A673 (cell line): ENCODE data around the gene FCRLA. TPM values are rescaled to one million over a fixed set of nuclear protein-coding genes. Genes with fewer than 3 reads are reported as not detected.

Experiments
- BruUV-seq: library from RNA; stranded (reverse); fragments of 400-500 nt; replicated peaks from 2 replicates; lab custom pipeline; 2021; lab: Mats Ljungman, UMichigan
- CTCF ChIA-PET: fragments of 300-600 bp; sonication (Branson Sonifier 250); formaldehyde crosslinking; loops from one replicate; lab custom pipeline; 2022; ENCODE audit warnings: antibody characterized with exemption; lab: Charles Lee
- POLR2A ChIA-PET: fragments of 300-600 bp; sonication (Branson Sonifier 250); formaldehyde crosslinking; loops from one replicate; lab custom pipeline; 2022; ENCODE audit warnings: antibody characterized with exemption; ENCODE audit not compliant: low non-redundant PET; lab: Charles Lee
- DNase-seq: peaks from one replicate; pipeline ENCODE4 v3.0.0-alpha.2; 2015; ENCODE audit warnings: low spot score
- H3K27ac ChIP-seq: fragments of 200-600 bp; sonication (generic); 2 replicates; pipeline ENCODE4 v1.5.1; 2016; ENCODE audit warnings: mixed run types, low read depth, mild to moderate bottlenecking, mixed read lengths, antibody characterized with exemption, low read length; ENCODE audit not compliant: poor library complexity, severe bottlenecking
- H3K27me3 ChIP-seq: fragments of 200-600 bp; sonication (generic); replicated peaks from 2 replicates; pipeline ENCODE4 v1.6.1; 2017; ENCODE audit warnings: mixed run types, low read depth, mild to moderate bottlenecking, mixed read lengths, antibody characterized with exemption, low read length; ENCODE audit not compliant: insufficient read depth, poor library complexity
- H3K36me3 ChIP-seq: fragments of 200-600 bp; sonication (generic); 2 replicates; pipeline ENCODE4 v1.6.1; 2016; ENCODE audit warnings: mixed run types, mild to moderate bottlenecking, mixed read lengths, antibody characterized with exemption, low read length; ENCODE audit not compliant: insufficient read depth, poor library complexity, severe bottlenecking
- H3K4me1 ChIP-seq: fragments of 200-600 bp; sonication (generic); 2 replicates; pipeline ENCODE4 v1.6.1; 2017; ENCODE audit warnings: mixed run types, mild to moderate bottlenecking, mixed read lengths, antibody characterized with exemption, low read length; ENCODE audit not compliant: insufficient read depth, poor library complexity, severe bottlenecking
- H3K4me3 ChIP-seq: fragments of 200-600 bp; sonication (generic); 2 replicates; pipeline ENCODE4 v1.5.1; 2016; ENCODE audit warnings: low read depth, mixed run types, mild to moderate bottlenecking, mixed read lengths, low read length; ENCODE audit not compliant: poor library complexity, severe bottlenecking
- H3K9me3 ChIP-seq: fragments of 200-600 bp; sonication (generic); 2 replicates; pipeline ENCODE4 v1.6.1; 2016; ENCODE audit warnings: mixed run types, low read depth, mild to moderate bottlenecking, mixed read lengths, antibody characterized with exemption, low read length; ENCODE audit not compliant: poor library complexity, severe bottlenecking
- CTCF ChIP-seq: fragments of 300-800, 200-600 bp; sonication (generic); conservative IDR thresholded peaks from 2 replicates; pipeline ENCODE4 v1.5.1; 2017; ENCODE audit warnings: low read depth, mild to moderate bottlenecking, antibody characterized with exemption, low read length, moderate library complexity, mixed read lengths
- EZH2 ChIP-seq: fragments of 200-600 bp; sonication (generic); IDR thresholded peaks from 2 replicates; pipeline ENCODE4 v1.6.1; 2017; ENCODE audit warnings: borderline replicate concordance, low read depth, mild to moderate bottlenecking, mixed read lengths, antibody characterized with exemption, low read length; ENCODE audit not compliant: poor library complexity, severe bottlenecking
- intact Hi-C: fragments of 100-400 bp; cut with micrococcal nuclease; formaldehyde crosslinking; loops from one replicate; pipeline ENCODE4 v1.10.0; 2022; ENCODE audit not compliant: unreplicated experiment
- total RNA-seq: library from RNA; stranded (reverse); gene quantifications from 2 replicates; pipeline ENCODE4 v1.2.3, GENCODE V29; 2021

Gene FCRLA
- total RNA-seq, 1 experiment from 2014 or later = not detected

DNA sequence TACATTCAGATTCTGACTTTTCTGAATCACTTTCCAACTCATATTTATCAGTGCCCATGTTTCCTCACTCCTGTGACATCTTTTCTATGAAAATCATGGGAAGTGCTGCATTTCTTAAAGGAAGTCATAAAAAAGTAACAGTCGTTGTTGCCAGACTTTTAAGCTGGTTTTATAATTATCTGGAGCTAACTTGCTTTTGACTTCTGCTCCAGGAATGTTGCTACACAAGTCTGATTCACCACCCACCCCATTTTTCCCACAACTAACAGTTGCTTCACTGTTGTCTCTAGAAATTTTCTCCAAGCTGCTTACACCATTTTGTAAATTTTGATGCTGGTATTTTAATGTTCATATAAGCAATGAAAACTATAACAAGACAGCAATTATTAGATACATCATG, 26.5 kb downstream of the FCRLA start:
- no TSS peak for BruUV-seq
- Histone ChIP-seq H3K4me3 (no peak overlapping the region), H3K27me3 (no peaks in the 10 kb centered on the region), H3K9me3 (no peaks in the 10 kb centered on the region), H3K27ac (no peak overlapping the region), H3K4me1 (peaks cover 11% of the 10 kb centered on the region), H3K36me3 (no peaks in the 10 kb centered on the region)
- peak; percentile 58 for DNase-seq
- POLR2A ChIA-PET = no interaction called here
- CTCF ChIA-PET = no interaction called here
- no peak for TF ChIP-seq EZH2
- TF ChIP-seq CTCF = no peak
- intact Hi-C loops = loop anchor here (10.0 kb wide), 1 partner anchor 169 kb away; no protein-coding TSS in a partner anchor

- POLR2A ChIA-PET = no interaction called here
- TF ChIP-seq CTCF (no peak), EZH2 (no peak)
- Histone ChIP-seq H3K27ac (no peak overlapping the region), H3K27me3 (no peaks in the 10 kb centered on the region), H3K9me3 (no peaks in the 10 kb centered on the region), H3K4me3 (no peak overlapping the region), H3K36me3 (no peaks in the 10 kb centered on the region), H3K4me1 (peaks cover 11% of the 10 kb centered on the region)
- intact Hi-C loops = loop anchor here (10.0 kb wide), 1 partner anchor 171 kb away; no protein-coding TSS in a partner anchor
- CTCF ChIA-PET = no interaction called here
- no TSS peak for BruUV-seq
- DNase-seq = no peak
Observed at GRCh38 chr1:161735837-161736236, 28.8 kb downstream of the FCRLA start.

DNA sequence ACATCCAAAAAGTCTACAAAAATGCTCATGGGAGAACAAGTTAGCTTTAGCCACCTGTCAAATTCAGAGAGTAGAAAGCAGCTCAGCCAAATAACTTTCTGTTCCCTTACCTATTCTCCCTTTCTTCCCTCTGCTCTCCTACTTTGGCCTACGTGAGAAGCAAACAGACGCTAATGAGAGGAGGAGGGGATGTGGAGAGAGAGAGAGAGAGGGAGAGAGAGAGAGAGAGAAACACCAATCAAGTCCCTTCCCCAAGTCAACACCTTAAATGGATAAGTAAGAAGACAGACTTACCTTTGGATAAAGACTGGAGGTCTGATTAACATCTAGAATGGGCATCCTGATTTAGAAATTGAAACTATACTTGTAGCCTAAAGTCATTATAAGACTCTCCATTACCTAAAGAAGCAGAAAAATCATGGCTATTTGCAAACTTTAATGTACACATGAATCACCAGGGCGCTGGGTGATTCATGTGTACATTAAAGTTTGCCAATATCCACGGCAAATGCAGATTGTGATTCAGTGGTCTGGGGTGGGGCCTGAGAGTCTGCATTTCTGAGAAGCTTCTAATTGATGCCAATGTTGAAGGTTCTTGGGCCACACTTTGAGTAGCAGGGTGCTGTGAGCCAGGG, 29.4 kb downstream of the FCRLA start:
- no peaks in the 10 kb centered on the region for H3K36me3 ChIP-seq
- DNase-seq = no peak
- H3K4me3 ChIP-seq = no peak overlapping the region
- H3K4me1 ChIP-seq = peaks cover 13% of the 10 kb centered on the region
- CTCF ChIA-PET = interaction anchor here (0.9 kb wide), 1 partner anchor 301 kb away, joined by 4 read pairs; no protein-coding TSS in a partner anchor
- intact Hi-C loops = loop anchor here (10.0 kb wide), 1 partner anchor 172 kb away; no protein-coding TSS in a partner anchor
- POLR2A ChIA-PET = interaction anchor here (0.7 kb wide), 1 partner anchor 35 kb away, joined by 3 read pairs; no protein-coding TSS in a partner anchor
- no peaks in the 10 kb centered on the region for H3K27me3 ChIP-seq
- H3K9me3 ChIP-seq = no peaks in the 10 kb centered on the region
- no peak overlapping the region for H3K27ac ChIP-seq
- no peak for TF ChIP-seq CTCF
- TF ChIP-seq EZH2 = no peak
- BruUV-seq = no TSS peak
